ENCODE results near the gene MTR.

MTR gene

DNA sequence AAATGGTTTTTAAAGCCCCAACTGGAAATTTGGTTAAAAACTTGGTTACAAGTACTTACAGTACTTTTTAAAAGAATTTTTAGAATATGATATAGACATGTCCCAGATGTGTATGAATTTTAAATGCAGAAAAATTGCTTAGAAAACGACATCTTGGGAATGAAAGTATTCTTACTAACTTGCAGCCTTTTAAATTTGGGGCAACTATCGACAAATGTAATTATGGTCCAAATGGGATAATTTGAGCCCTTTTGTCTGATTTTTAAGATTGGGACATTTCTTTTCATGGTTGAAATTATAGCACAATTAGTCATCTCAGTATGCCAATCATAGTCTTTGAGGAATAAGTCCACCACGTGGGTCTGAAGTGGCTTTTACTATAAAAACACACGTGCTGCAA is 43.2 kb upstream of the MTR start:
- TF ChIP-seq, protein P1, sequence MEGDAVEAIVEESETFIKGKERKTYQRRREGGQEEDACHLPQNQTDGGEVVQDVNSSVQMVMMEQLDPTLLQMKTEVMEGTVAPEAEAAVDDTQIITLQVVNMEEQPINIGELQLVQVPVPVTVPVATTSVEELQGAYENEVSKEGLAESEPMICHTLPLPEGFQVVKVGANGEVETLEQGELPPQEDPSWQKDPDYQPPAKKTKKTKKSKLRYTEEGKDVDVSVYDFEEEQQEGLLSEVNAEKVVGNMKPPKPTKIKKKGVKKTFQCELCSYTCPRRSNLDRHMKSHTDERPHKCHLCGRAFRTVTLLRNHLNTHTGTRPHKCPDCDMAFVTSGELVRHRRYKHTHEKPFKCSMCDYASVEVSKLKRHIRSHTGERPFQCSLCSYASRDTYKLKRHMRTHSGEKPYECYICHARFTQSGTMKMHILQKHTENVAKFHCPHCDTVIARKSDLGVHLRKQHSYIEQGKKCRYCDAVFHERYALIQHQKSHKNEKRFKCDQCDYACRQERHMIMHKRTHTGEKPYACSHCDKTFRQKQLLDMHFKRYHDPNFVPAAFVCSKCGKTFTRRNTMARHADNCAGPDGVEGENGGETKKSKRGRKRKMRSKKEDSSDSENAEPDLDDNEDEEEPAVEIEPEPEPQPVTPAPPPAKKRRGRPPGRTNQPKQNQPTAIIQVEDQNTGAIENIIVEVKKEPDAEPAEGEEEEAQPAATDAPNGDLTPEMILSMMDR (IDR thresholded peaks at IDR 0.05; ENCODE audit: low read depth, low read length): no peak
- in situ Hi-C loops (cut with HindIII; ENCODE audit: low sequenced_read_pairs): no loop called here
- H3K4me3 ChIP-seq (ENCODE audit: low read depth, low read length): no peak overlapping the region

DNA sequence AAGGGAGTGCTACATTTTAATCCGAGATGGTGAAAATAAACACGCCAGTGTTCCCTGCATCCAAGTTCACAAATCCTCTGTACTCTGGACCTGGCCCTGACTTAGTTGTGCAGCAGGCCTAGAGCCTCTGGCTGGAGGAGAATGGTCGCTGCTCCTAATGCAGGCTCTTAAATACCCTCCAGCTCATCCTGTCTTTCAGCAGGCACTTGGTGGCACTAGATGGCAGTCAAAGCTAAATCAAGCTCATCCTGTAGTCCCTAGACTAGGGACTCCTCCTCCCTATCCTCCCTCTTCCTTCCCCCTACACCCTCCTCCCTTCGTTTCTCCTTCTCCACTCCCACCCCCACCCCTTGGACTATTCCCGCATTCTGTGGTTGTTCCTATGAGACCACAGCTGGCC is 41.6 kb upstream of the MTR start:
- TF ChIP-seq, protein P1 (IDR thresholded peaks at IDR 0.05; ENCODE audit: low read depth, low read length): peak; percentile 34
- DNase-seq (ENCODE audit: low read depth, low spot score): peak; percentile 16
- no peak overlapping the region for H3K4me3 ChIP-seq (ENCODE audit: low read depth, low read length)
- in situ Hi-C loops (cut with HindIII; ENCODE audit: low sequenced_read_pairs): no loop called here

More for the DNA sequence above, 43.2 kb upstream of the MTR start:
- DNase-seq (ENCODE audit: low read depth, low spot score): no peak

DNA sequence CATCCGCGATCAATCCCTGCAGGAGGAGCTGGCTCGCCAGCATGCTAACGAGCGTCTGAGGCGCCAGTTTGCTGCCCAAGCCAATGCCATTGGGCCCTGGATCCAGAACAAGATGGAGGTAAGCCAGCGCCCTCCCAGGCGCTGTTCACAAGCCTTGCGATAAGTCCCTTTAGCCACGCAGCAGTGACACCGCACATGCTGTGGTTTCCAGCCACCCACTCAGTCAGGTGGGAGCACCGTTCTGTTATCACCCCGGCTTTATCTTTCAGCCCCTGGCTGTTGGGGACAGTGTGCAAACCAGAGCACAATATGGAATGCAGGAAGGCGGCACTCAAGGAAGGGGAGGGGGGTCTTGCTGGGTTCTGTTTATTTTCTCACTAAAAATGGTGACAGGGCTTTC is 41.1 kb upstream of the MTR start:
- in situ Hi-C loops (cut with HindIII; ENCODE audit: low sequenced_read_pairs): no loop called here
- DNase-seq (ENCODE audit: low read depth, low spot score): no peak
- TF ChIP-seq, protein P1 (IDR thresholded peaks at IDR 0.05; ENCODE audit: low read depth, low read length): no peak

DNA sequence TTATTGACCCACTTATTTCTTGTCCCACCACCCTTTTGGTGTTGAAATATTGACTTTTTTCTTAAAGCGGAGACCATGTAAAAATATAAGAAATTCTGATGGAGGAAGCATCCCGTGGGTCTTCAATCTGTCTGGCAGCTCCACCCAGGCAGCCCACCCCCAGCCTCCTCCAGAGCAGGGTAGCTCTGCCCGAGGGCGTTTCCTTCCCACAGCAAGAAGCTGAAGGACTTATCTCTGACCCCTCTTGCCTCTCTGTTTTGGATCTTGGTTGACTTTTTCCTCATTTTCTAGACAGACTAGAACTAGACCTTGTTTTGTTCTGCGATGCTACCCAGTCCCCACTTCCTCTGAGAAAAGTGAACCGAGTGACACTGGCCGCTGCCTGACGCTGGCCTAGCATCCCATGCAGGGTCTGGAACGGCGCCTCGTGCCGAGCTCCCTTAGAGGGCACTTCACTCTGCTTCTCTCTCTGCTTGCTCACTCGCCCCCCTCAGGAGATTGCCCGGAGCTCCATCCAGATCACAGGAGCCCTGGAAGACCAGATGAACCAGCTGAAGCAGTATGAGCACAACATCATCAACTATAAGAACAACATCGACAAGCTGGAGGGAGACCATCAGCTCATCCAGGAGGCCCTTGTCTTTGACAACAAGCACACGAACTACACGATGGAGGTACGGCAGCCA is 40.4 kb upstream of the MTR start:
- H3K4me3 ChIP-seq (ENCODE audit: low read depth, low read length): no peak overlapping the region

More for the DNA sequence above, 41.1 kb upstream of the MTR start:
- no peak overlapping the region for H3K4me3 ChIP-seq (ENCODE audit: low read depth, low read length)

DNA sequence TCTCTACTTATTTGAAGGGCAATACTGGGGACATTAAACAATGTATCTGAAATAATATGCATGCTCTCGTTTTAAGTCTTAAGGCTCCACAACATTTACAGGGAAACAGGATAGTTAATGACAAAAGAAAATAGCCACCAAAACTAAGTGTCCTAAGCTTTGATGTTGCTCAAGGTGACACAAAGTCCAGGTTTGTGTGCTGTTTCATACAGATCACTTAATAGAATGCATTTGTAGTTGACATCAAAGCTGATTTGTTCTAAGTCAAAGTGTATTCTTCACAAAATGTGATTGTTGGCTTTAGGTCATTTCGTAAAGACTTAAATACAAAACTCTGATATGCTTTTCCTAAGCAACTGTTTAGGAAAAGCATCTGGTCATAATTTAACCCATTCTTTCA is 37.5 kb upstream of the MTR start:
- in situ Hi-C loops (cut with HindIII; ENCODE audit: low sequenced_read_pairs): no loop called here
- H3K4me3 ChIP-seq (ENCODE audit: low read depth, low read length): no peak overlapping the region
- DNase-seq (ENCODE audit: low read depth, low spot score): no peak
- TF ChIP-seq, protein P1 (IDR thresholded peaks at IDR 0.05; ENCODE audit: low read depth, low read length): no peak

More for the DNA sequence above, 40.4 kb upstream of the MTR start:
- in situ Hi-C loops (cut with HindIII; ENCODE audit: low sequenced_read_pairs): no loop called here
- TF ChIP-seq, protein P1 (IDR thresholded peaks at IDR 0.05; ENCODE audit: low read depth, low read length): no peak
- no peak for DNase-seq (ENCODE audit: low read depth, low spot score)

DNA sequence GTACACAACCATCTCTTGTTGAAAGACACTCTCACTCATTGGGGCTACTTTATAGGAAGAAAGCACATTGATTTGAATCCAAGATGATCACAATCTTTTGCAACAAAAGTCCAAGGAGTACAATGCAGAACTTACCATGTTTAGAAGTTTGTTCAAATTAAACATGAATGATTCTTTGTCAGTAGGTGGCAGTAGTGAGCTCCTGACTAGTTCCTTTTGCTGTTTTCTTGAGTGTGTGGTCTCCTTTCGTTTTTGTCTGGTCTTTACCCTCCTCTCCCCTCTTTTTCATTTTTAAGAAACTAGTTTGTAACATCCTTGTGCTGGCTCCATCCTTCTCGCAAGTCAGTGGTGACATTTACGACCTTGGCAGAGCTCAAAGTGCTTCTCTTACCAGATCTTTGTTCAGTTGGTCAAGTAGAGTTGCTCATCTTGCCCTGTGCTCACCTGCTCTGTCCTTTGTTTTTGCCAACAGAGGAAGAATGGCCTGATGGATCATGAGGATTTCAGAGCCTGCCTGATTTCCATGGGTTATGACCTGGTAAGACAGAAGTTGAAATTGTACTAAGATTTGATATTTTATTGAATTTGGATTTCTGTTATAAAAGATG is 35.7 kb upstream of the MTR start:
- TF ChIP-seq, protein P1 (IDR thresholded peaks at IDR 0.05; ENCODE audit: low read depth, low read length): peak; percentile 66
- peak; percentile 55 for DNase-seq (ENCODE audit: low read depth, low spot score)
- H3K4me3 ChIP-seq (ENCODE audit: low read depth, low read length): no peak overlapping the region
- in situ Hi-C loops (cut with HindIII; ENCODE audit: low sequenced_read_pairs): no loop called here
